Peyer's patch (tissue), 4 donors: ENCODE results near the gene CYP1B1. TPM values are rescaled to one million over a fixed set of nuclear protein-coding genes. Genes with fewer than 3 reads are reported as not detected.
"Not testable (repeated sequence)": the region's sequence is repeated elsewhere in the genome, so short reads cannot be mapped to it uniquely, and the experiment has no call there.

ENCODE experiments used
- DNase-seq, 3 donors: peaks; one replicate each; pipeline ENCODE4 v3.0.0-alpha.2; 2017 to 2019
- H3K27ac ChIP-seq, 4 donors: fragments of 200-600 bp; sonication (generic); one replicate each; pipeline ENCODE4 v1.5.1; 2016 to 2019
- H3K27me3 ChIP-seq, 2 donors: fragments of 200-600 bp; sonication (generic); one replicate each; pipeline ENCODE4 v1.5.1; 2019
- H3K36me3 ChIP-seq, 3 donors: fragments of 200-600 bp; sonication (generic); one replicate each; pipeline ENCODE4 v1.5.1; 2016 to 2019
- H3K4me1 ChIP-seq, 4 donors: fragments of 200-600 bp; sonication (generic); one replicate each; pipeline ENCODE4 v1.5.1; 2016 to 2019
- H3K4me3 ChIP-seq, 4 donors: fragments of 200-600 bp; sonication (generic); 1 replicate in 3 of 4; 2 replicates in 1 of 4; pipeline ENCODE4 v1.5.1; 2016 to 2019; ENCODE audit warnings: mild to moderate bottlenecking in 1 of 4
- H3K9me3 ChIP-seq, 4 donors: fragments of 200-600 bp; sonication (generic); one replicate each; pipeline ENCODE4 v1.5.1; 2016 to 2019; ENCODE audit warnings: mild to moderate bottlenecking in 1 of 4
- POLR2A ChIP-seq, 2 donors: fragments of 450-650 bp; IDR thresholded peaks; one replicate each; pipeline ENCODE4 v1.5.1; 2017; ENCODE audit warnings: antibody characterized with exemption in 2 of 2, mild to moderate bottlenecking in 2 of 2, moderate library complexity in 2 of 2
- total RNA-seq, 4 donors: library from RNA; depleted of rRNA; stranded (reverse); fragments of >200 nt; gene quantifications; one replicate each; pipeline ENCODE4 v1.1.0, GENCODE V29; 2016
- TF ChIP-seq, protein P1 (sequence below), 6 experiments: fragments of 450-650 bp in 4 of 6; fragments of 200-600 bp in 2 of 6; sonication (generic) in 1 of 6; IDR thresholded peaks; one replicate each; pipeline ENCODE4 v1.5.1; 2017 to 2019; ENCODE audit warnings: antibody characterized with exemption in 6 of 6, mild to moderate bottlenecking in 3 of 6, moderate library complexity in 1 of 6

Gene CYP1B1
- total RNA-seq, 4 donors from 2014 or later = 4.9 to 16.5 (median 12.8) TPM

DNA sequence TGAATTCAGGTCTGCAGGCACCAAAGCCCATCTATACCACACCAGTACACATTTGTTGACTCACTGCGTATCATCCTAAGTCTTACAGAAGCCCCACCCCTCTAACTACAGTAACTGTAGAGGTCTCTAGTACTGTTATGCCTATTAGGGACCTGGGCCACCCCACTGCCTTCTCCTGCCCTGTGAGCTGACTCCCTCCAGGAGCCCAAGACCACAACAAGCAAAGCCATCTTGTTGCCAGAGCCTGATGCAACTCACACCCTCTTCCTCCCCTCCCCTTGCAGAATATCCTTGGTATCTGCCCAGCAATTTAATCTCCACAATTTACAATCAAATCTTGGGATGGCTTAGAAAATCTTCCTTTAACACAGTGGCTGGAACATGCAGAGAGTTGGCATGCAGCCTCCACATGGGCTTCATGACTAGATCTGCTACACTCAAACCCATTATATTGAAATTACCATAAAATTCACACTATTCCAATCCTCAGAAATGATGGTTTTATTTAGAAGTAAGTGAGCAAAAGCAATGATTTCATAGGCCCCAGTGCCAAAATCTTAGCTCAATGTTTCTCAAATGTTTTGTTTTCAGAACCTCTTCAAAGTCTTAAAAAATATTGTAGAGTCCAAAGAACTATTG is 17.7 kb upstream of the CYP1B1 start:
- Histone ChIP-seq H3K27me3 (no peaks in the 10 kb centered on the region), H3K36me3 (no peaks in the 10 kb centered on the region), H3K27ac (peak overlapping the region in 1 of 4 donors; percentile 43), H3K4me1 (no peaks in the 10 kb centered on the region), H3K4me3 (no peak overlapping the region), H3K9me3 (no peaks in the 10 kb centered on the region)
- no peak for DNase-seq
- TF ChIP-seq, protein P1, sequence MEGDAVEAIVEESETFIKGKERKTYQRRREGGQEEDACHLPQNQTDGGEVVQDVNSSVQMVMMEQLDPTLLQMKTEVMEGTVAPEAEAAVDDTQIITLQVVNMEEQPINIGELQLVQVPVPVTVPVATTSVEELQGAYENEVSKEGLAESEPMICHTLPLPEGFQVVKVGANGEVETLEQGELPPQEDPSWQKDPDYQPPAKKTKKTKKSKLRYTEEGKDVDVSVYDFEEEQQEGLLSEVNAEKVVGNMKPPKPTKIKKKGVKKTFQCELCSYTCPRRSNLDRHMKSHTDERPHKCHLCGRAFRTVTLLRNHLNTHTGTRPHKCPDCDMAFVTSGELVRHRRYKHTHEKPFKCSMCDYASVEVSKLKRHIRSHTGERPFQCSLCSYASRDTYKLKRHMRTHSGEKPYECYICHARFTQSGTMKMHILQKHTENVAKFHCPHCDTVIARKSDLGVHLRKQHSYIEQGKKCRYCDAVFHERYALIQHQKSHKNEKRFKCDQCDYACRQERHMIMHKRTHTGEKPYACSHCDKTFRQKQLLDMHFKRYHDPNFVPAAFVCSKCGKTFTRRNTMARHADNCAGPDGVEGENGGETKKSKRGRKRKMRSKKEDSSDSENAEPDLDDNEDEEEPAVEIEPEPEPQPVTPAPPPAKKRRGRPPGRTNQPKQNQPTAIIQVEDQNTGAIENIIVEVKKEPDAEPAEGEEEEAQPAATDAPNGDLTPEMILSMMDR (IDR thresholded peaks at IDR 0.05) = no peak
- no peak for TF ChIP-seq POLR2A (IDR thresholded peaks at IDR 0.05)

DNA sequence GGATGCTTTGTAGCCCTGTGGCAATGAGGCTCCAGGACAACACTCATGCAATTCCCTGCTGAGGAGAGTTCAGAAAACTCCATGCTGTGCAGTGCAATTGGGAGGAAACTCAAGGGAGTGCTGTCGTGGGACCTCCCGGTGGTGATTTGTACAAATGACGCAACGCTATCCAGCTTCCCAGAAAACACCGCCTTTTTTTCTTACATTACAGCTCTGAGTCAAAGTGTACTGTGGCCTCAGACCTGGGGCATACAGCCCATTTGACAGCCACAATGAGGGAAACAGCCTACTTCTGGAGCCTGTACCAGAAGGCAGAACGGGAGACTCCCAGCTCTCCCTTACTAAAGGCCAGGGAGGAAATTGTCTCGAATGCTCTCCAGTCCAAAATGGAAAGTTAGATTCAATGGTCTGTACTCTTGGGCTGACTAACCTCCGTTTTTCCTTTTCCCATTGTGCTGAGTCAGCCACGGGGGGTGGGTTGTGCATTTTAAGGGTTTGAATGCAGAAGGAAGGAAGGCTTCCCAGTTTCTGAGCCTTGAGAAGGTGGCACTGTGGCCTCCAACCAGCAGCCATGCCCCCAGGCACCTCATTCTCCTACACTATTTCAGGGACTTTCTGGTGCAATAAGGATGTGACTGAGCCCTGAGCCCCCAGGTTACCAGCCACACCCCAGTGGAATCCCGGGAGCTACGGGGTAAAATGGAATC is 16.4 kb upstream of the CYP1B1 start:
- Histone ChIP-seq H3K9me3 (no peaks in the 10 kb centered on the region), H3K27ac (peak overlapping the region in 2 of 4 donors; percentile 36 to 47), H3K36me3 (no peaks in the 10 kb centered on the region), H3K4me3 (no peak overlapping the region), H3K4me1 (no peaks in the 10 kb centered on the region), H3K27me3 (no peaks in the 10 kb centered on the region)
- TF ChIP-seq, protein P1 (IDR thresholded peaks at IDR 0.05) = no peak
- no peak for TF ChIP-seq POLR2A (IDR thresholded peaks at IDR 0.05)
- peak in 1 of 3 donors; percentile 57 for DNase-seq

DNA sequence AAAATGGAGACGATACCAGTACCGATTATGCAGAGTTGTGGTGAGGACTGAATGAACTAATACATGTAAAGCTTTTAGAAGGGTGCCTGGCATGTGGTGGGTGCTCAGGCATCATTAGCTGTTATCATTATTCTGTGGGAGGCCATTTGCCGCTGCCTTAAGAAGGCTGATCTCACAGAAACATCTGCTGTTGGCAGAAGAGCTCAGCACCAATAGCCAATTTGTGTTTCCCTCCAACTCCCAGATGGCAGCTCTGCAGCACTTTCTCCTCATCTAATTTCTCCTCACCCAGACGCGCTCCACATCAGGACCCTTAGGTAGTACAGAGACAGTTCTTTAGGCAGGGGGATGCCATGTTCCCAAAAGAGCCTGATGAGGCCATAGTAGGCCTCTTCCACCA is 15.8 kb upstream of the CYP1B1 start:
- Histone ChIP-seq H3K4me1 (no peaks in the 10 kb centered on the region), H3K4me3 (no peak overlapping the region), H3K36me3 (no peaks in the 10 kb centered on the region), H3K27ac (peak overlapping the region in 2 of 4 donors; percentile 19 to 27), H3K27me3 (no peaks in the 10 kb centered on the region), H3K9me3 (no peaks in the 10 kb centered on the region)
- no peak for DNase-seq
- no peak for TF ChIP-seq POLR2A (IDR thresholded peaks at IDR 0.05)
- TF ChIP-seq, protein P1 (IDR thresholded peaks at IDR 0.05) = no peak

DNA sequence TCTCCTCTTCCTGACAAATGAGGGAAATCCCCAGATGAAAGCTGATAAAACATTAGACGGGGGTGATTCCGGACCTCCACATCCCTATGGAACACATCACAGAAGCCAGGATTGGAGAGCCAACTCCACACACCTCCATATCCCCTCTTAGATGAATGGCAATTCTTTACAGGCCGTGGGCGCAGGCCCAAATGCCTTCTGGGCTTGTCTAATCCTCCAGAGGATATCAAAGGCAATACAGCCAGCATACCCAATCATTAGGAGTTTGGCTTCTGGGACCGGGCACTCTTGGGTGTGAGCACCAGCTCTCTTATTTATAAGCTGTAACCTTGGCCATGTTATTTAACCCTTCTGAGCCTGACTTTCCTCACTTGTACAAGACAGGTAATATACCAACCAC is 15.0 kb upstream of the CYP1B1 start:
- no peaks in the 10 kb centered on the region for H3K9me3 ChIP-seq
- H3K27me3 ChIP-seq = no peaks in the 10 kb centered on the region
- H3K36me3 ChIP-seq = no peaks in the 10 kb centered on the region
- DNase-seq = no peak
- TF ChIP-seq, protein P1 (IDR thresholded peaks at IDR 0.05) = no peak
- no peak for TF ChIP-seq POLR2A (IDR thresholded peaks at IDR 0.05)
- no peaks in the 10 kb centered on the region for H3K4me1 ChIP-seq
- peak overlapping the region in 1 of 4 donors; percentile 19 for H3K27ac ChIP-seq
- no peak overlapping the region for H3K4me3 ChIP-seq

DNA sequence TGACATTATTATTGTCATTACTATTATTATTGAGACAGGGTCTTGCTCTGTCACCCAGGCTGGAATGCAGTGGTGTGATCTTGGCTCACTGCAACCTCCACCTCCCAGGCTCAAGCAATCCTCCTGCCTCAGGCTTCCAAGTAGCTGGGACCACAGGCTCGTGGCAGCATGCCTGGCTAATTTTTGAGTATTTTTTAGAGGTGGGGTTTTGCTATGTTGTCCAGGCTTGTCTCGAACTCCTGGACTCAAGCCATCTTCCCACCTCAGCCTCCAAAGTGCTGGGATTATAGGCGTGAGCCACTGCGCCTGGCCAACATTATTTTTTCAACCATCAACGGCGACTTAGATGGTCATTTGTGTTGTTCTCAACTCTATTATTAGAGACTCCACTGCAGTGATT is 14.3 kb upstream of the CYP1B1 start:
- not testable (repeated sequence) for DNase-seq, H3K27me3 ChIP-seq, H3K27ac ChIP-seq, H3K4me1 ChIP-seq, H3K9me3 ChIP-seq, H3K4me3 ChIP-seq, H3K36me3 ChIP-seq

DNA sequence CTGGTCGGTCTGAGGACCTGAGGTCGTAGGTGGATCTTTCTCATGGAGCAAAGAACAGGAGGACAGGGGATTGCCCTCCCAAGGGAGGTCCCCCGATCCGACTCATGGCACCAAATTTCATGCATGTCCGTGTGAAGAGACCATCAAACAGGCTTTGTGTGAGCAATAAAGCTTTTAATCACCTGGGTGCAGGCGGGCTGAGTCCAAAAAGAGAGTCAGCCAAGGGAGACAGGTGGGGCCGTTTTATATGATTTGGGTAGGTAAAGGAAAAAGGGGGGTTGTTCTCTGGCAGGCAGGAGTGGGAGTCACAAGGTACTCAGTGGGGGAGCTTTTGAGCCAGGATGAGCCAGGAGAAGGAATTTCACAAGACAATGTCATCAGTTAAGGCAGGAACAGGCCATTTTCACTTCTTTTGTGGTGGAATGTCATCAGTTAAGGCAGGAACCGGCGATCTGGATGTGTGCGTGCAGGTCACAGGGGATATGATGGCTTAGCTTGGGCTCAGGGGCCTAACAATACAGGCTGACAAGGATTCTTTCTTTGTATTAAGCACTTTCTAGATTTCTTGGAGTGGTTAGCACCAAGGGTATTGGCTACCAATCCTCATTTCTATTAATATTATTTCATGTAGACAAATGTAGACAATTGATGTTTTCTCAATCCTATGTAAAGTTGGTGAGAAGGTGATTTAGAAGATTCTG is 10.2 kb upstream of the CYP1B1 start:
- H3K36me3 ChIP-seq, H3K9me3 ChIP-seq, DNase-seq, H3K27me3 ChIP-seq, H3K4me3 ChIP-seq, H3K4me1 ChIP-seq, H3K27ac ChIP-seq: not testable (repeated sequence)

DNA sequence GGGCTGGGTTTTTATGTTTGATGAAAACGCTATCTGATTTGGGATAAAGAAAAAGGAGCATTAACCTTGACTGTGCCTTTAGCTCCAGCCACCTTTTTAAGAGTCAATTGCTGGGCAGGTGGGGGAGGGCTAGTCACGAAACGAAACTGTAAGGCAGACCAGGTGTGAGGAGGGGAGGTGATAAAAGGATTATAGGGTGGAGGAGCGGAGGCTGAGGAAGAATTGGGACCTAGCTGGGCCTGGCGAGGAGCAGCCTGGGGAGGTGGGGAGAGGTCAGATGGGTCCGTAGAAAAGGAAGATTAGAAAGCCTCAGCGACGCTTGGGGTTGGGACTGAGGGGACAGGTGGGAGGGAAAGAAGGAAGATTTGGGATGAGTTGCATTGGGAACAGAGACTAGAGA is 8.6 kb upstream of the CYP1B1 start:
- not testable (repeated sequence) for DNase-seq, H3K27ac ChIP-seq, H3K4me3 ChIP-seq, H3K4me1 ChIP-seq, H3K9me3 ChIP-seq, H3K36me3 ChIP-seq, H3K27me3 ChIP-seq

DNA sequence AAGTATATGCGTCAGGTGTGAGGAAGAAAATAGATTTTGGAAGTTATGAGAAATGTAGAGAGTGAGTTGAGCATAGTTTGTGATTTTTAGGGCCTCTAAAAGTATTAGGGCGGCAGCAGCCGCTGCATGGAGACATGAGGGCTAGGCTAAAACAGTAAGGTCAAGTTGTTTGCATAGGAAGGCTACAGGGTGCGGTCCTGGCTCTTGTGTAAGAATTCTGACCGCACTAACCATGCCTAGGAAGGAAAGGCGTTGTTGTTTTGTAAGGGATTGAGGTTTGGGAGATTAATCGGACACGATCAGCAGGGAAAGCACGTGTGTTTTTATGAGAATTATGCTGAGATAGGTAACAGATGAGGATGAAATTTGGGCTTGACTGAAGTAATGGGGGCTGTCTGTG is 6.8 kb upstream of the CYP1B1 start:
- not testable (repeated sequence) for H3K36me3 ChIP-seq, H3K4me3 ChIP-seq, H3K27me3 ChIP-seq, H3K4me1 ChIP-seq, H3K9me3 ChIP-seq, DNase-seq, H3K27ac ChIP-seq
